ENCODE data around the gene DLG2. TPM values are rescaled to one million over a fixed set of nuclear protein-coding genes. Genes with fewer than 3 reads are reported as not detected.

The DLG2 gene
- total RNA-seq, 1 donor from 2014 or later = 1.8 TPM

- Mint-ChIP-seq H3K36me3 (ENCODE audit: low read depth, unreplicated experiment) (no peaks in the 10 kb centered on the region), H3K27me3 (ENCODE audit: low read depth, unreplicated experiment) (peaks cover 17% of the 10 kb centered on the region), H3K27ac (ENCODE audit: unreplicated experiment) (no peak overlapping the region), H3K4me1 (ENCODE audit: low read depth, unreplicated experiment) (peaks cover 3% of the 10 kb centered on the region), H3K4me3 (ENCODE audit: unreplicated experiment) (peak overlapping the region; percentile 70), H3K9me3 (ENCODE audit: unreplicated experiment) (no peaks in the 10 kb centered on the region)
- Histone ChIP-seq H3K9me3 (ENCODE audit: insufficient read depth, low read depth, low read length) (no peaks in the 10 kb centered on the region), H3K4me1 (ENCODE audit: insufficient read depth, low read length) (no peaks in the 10 kb centered on the region), H4K20me1 (ENCODE audit: insufficient read depth, low read length) (no peaks in the 10 kb centered on the region), H3K4me2 (ENCODE audit: low read length) (peak overlapping the region; percentile 82), H3K9ac (ENCODE audit: low read length) (no peak overlapping the region), H3K36me3 (ENCODE audit: insufficient read depth, low read length) (no peaks in the 10 kb centered on the region), H2AFZ (ENCODE audit: low read depth, low read length) (peak overlapping the region; percentile 49), H3K27me3 (ENCODE audit: insufficient read depth, low read length) (peaks cover 5% of the 10 kb centered on the region), H3K27ac (ENCODE audit: low read depth, low read length) (no peak overlapping the region), H3K79me2 (ENCODE audit: insufficient read depth, low read length) (no peaks in the 10 kb centered on the region), H3K4me3 (ENCODE audit: insufficient read depth, low read depth, low read length) (peak overlapping the region; percentile 41)
- no peak for DNase-seq (ENCODE audit: low read depth)
- FAIRE-seq = no peak
- TF ChIP-seq EZH2 (IDR thresholded peaks at IDR 0.05; ENCODE audit: insufficient read depth, low read length) = no peak
These were observed 1189.8 kb downstream of the DLG2 start for GRCh38 chr11:84437071-84437980.

- Mint-ChIP-seq H3K27ac (ENCODE audit: unreplicated experiment) (no peak overlapping the region), H3K4me1 (ENCODE audit: low read depth, unreplicated experiment) (peaks cover 3% of the 10 kb centered on the region), H3K4me3 (ENCODE audit: unreplicated experiment) (no peak overlapping the region), H3K36me3 (ENCODE audit: low read depth, unreplicated experiment) (no peaks in the 10 kb centered on the region), H3K9me3 (ENCODE audit: unreplicated experiment) (no peaks in the 10 kb centered on the region), H3K27me3 (ENCODE audit: low read depth, unreplicated experiment) (no peaks in the 10 kb centered on the region)
- Histone ChIP-seq H3K9me3 (ENCODE audit: insufficient read depth, low read depth, low read length) (no peaks in the 10 kb centered on the region), H3K4me2 (ENCODE audit: low read length) (no peak overlapping the region), H3K9ac (ENCODE audit: low read length) (no peak overlapping the region), H3K4me3 (ENCODE audit: insufficient read depth, low read depth, low read length) (no peak overlapping the region), H3K79me2 (ENCODE audit: insufficient read depth, low read length) (no peaks in the 10 kb centered on the region), H3K4me1 (ENCODE audit: insufficient read depth, low read length) (no peaks in the 10 kb centered on the region), H4K20me1 (ENCODE audit: insufficient read depth, low read length) (no peaks in the 10 kb centered on the region), H2AFZ (ENCODE audit: low read depth, low read length) (no peak overlapping the region), H3K27me3 (ENCODE audit: insufficient read depth, low read length) (no peaks in the 10 kb centered on the region), H3K36me3 (ENCODE audit: insufficient read depth, low read length) (no peaks in the 10 kb centered on the region), H3K27ac (ENCODE audit: low read depth, low read length) (no peak overlapping the region)
- FAIRE-seq (no peak), DNase-seq (ENCODE audit: low read depth) (no peak)
- TF ChIP-seq CTCF (IDR thresholded peaks at IDR 0.05; ENCODE audit: insufficient read depth, low read depth, low read length) = no peak
These were observed 1196.5 kb downstream of the DLG2 start for GRCh38 chr11:84430661-84431060.

GRCh38 chr11:84425673-84426072 is 1201.5 kb downstream of the DLG2 start:
- H3K36me3 ChIP-seq (ENCODE audit: insufficient read depth, low read length) = no peaks in the 10 kb centered on the region
- FAIRE-seq (no peak), DNase-seq (ENCODE audit: low read depth) (no peak)
- no peak overlapping the region for H3K4me3 ChIP-seq (ENCODE audit: insufficient read depth, low read depth, low read length)
- no peak overlapping the region for H2AFZ ChIP-seq (ENCODE audit: low read depth, low read length)
- no peaks in the 10 kb centered on the region for H4K20me1 ChIP-seq (ENCODE audit: insufficient read depth, low read length)
- H3K9me3 ChIP-seq (ENCODE audit: insufficient read depth, low read depth, low read length) = no peaks in the 10 kb centered on the region
- no peaks in the 10 kb centered on the region for H3K79me2 ChIP-seq (ENCODE audit: insufficient read depth, low read length)
- Mint-ChIP-seq H3K27ac (ENCODE audit: unreplicated experiment) (no peak overlapping the region), H3K27me3 (ENCODE audit: low read depth, unreplicated experiment) (no peaks in the 10 kb centered on the region), H3K36me3 (ENCODE audit: low read depth, unreplicated experiment) (no peaks in the 10 kb centered on the region), H3K9me3 (ENCODE audit: unreplicated experiment) (no peaks in the 10 kb centered on the region), H3K4me1 (ENCODE audit: low read depth, unreplicated experiment) (peaks cover 3% of the 10 kb centered on the region), H3K4me3 (ENCODE audit: unreplicated experiment) (no peak overlapping the region)
- no peak overlapping the region for H3K27ac ChIP-seq (ENCODE audit: low read depth, low read length)
- TF ChIP-seq EZH2 (IDR thresholded peaks at IDR 0.05; ENCODE audit: insufficient read depth, low read length) (no peak), CTCF (IDR thresholded peaks at IDR 0.05; ENCODE audit: insufficient read depth, low read depth, low read length) (no peak)
- no peak overlapping the region for H3K4me2 ChIP-seq (ENCODE audit: low read length)
- no peaks in the 10 kb centered on the region for H3K27me3 ChIP-seq (ENCODE audit: insufficient read depth, low read length)
- H3K9ac ChIP-seq (ENCODE audit: low read length) = no peak overlapping the region
- no peaks in the 10 kb centered on the region for H3K4me1 ChIP-seq (ENCODE audit: insufficient read depth, low read length)
